Transverse colon (tissue), 4 donors: Measurements from ENCODE around the gene LHB. TPM values are rescaled to one million over a fixed set of nuclear protein-coding genes. Genes with fewer than 3 reads are reported as not detected.

ENCODE experiments used
- DNase-seq: peaks from one replicate; pipeline ENCODE4 v3.0.0-alpha.2; 2019
- H3K27ac ChIP-seq, 4 donors: fragments of 200-600 bp; sonication (generic); 2 replicates each; pipeline ENCODE4 v1.5.1; 2016 to 2018; ENCODE audit warnings: inconsistent platforms in 4 of 4
- H3K27me3 ChIP-seq: fragments of 200-600 bp; sonication (generic); 2 replicates; pipeline ENCODE4 v1.5.1; 2017; ENCODE audit warnings: inconsistent platforms
- H3K36me3 ChIP-seq, 4 donors: fragments of 200-600 bp; sonication (generic); 2 replicates each; pipeline ENCODE4 v1.5.1; 2017 to 2019; ENCODE audit warnings: inconsistent platforms in 4 of 4
- H3K4me1 ChIP-seq, 4 donors: fragments of 200-600 bp; sonication (generic); 2 replicates each; pipeline ENCODE4 v1.5.1; 2017 to 2020; ENCODE audit warnings: inconsistent platforms in 4 of 4
- H3K4me3 ChIP-seq, 4 donors: fragments of 200-600 bp; sonication (generic); 1 replicate in 1 of 4; 2 replicates in 3 of 4; pipeline versions ENCODE4 v1.5.1 to v1.6.1; 2017 to 2019; ENCODE audit warnings: inconsistent platforms in 4 of 4
- H3K9me3 ChIP-seq, 2 donors: fragments of 200-600 bp; sonication (generic); 2 replicates each; pipeline ENCODE4 v1.5.1; 2017 to 2019; ENCODE audit warnings: inconsistent platforms in 2 of 2
- EP300 ChIP-seq: sonication (generic); formaldehyde crosslinking; IDR thresholded peaks from one replicate; pipeline ENCODE4 v1.6.1; 2017; ENCODE audit warnings: antibody characterized with exemption, low read depth
- POLR2A ChIP-seq: fragments of 450-650 bp; IDR thresholded peaks from one replicate; pipeline ENCODE4 v1.6.1; 2016; ENCODE audit warnings: antibody characterized with exemption, mild to moderate bottlenecking, moderate library complexity
- POLR2AphosphoS5 ChIP-seq, 3 donors: sonication (generic); formaldehyde crosslinking; IDR thresholded peaks; one replicate each; pipeline ENCODE4 v1.6.1; 2016; ENCODE audit warnings: antibody characterized with exemption in 3 of 3
- WGBS, 2 donors: methylation state at CpG; one replicate each; pipeline ENCODE4 v1.1.5; 2018; ENCODE audit warnings: low coverage in 1 of 2; 5-methylcytosine and 5-hydroxymethylcytosine counted together
- in situ Hi-C, 4 donors: fragments of 200-750 bp; cut with MboI; loops; one replicate each; pipeline versions ENCODE4 v1.15.0 to v1.15.1; 2017; ENCODE audit warnings: low sequenced_read_pairs in 3 of 4, low pct_ligation_motif_present in 1 of 4, low pct_unique_long_range_greater_than_20kb in 1 of 4
- intact Hi-C: fragments of 100-400 bp; cut with DNase I; formaldehyde crosslinking; loops from one replicate; pipeline ENCODE4 v1.15.1; 2023; ENCODE audit warnings: low total_unique reads
- total RNA-seq, 4 donors: library from RNA; depleted of rRNA; stranded (reverse); fragments of >200 nt; gene quantifications; one replicate each; pipeline ENCODE4 v1.1.0, GENCODE V29; 2016
- TF ChIP-seq, protein P1 (sequence below), 5 experiments: fragments of 200-600 bp in 3 of 5; fragments of 450-650 bp in 2 of 5; sonication (generic) in 3 of 5; IDR thresholded peaks; 1 replicate in 2 of 5; 2 replicates in 3 of 5; pipeline ENCODE4 v1.5.1; 2016 to 2017; ENCODE audit warnings: antibody characterized with exemption in 5 of 5, inconsistent platforms in 3 of 5, mild to moderate bottlenecking in 2 of 5, moderate library complexity in 1 of 5

The LHB gene
- total RNA-seq, 4 donors from 2014 or later: 1.4 TPM; not detected in 3

GRCh38 chr19:49011194-49011593, 5.7 kb downstream of the LHB start:
- H3K36me3 ChIP-seq: peaks cover 0 to 14% (median 3%) of the 10 kb centered on the region in 4 donors
- intact Hi-C loops: no loop called here
- H3K9me3 ChIP-seq: no peaks in the 10 kb centered on the region
- no peak overlapping the region for H3K27ac ChIP-seq
- H3K27me3 ChIP-seq: no peaks in the 10 kb centered on the region
- TF ChIP-seq POLR2A: no peak
- TF ChIP-seq POLR2AphosphoS5 (IDR thresholded peaks at IDR 0.05): no peak
- TF ChIP-seq, protein P1, sequence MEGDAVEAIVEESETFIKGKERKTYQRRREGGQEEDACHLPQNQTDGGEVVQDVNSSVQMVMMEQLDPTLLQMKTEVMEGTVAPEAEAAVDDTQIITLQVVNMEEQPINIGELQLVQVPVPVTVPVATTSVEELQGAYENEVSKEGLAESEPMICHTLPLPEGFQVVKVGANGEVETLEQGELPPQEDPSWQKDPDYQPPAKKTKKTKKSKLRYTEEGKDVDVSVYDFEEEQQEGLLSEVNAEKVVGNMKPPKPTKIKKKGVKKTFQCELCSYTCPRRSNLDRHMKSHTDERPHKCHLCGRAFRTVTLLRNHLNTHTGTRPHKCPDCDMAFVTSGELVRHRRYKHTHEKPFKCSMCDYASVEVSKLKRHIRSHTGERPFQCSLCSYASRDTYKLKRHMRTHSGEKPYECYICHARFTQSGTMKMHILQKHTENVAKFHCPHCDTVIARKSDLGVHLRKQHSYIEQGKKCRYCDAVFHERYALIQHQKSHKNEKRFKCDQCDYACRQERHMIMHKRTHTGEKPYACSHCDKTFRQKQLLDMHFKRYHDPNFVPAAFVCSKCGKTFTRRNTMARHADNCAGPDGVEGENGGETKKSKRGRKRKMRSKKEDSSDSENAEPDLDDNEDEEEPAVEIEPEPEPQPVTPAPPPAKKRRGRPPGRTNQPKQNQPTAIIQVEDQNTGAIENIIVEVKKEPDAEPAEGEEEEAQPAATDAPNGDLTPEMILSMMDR (IDR thresholded peaks at IDR 0.05): no peak
- no peak for TF ChIP-seq EP300
- H3K4me3 ChIP-seq: no peak overlapping the region
- WGBS, 2 donors: 77 to 90% methylated on average over 2 to 12 of the region's 17 CpGs
- in situ Hi-C loops: no loop called here
- no peaks in the 10 kb centered on the region for H3K4me1 ChIP-seq
- no peak for DNase-seq

- Histone ChIP-seq H3K4me3 (no peak overlapping the region), H3K9me3 (no peaks in the 10 kb centered on the region), H3K27me3 (no peaks in the 10 kb centered on the region), H3K4me1 (no peaks in the 10 kb centered on the region), H3K36me3 (peaks cover 0 to 14% (median 6%) of the 10 kb centered on the region in 4 donors), H3K27ac (no peak overlapping the region)
- intact Hi-C loops: no loop called here
- WGBS, 2 donors: 88 to 90% methylated on average over 7 to 18 of the region's 18 CpGs
- DNase-seq: no peak
- TF ChIP-seq POLR2AphosphoS5 (IDR thresholded peaks at IDR 0.05): no peak
- TF ChIP-seq EP300: no peak
- TF ChIP-seq POLR2A: no peak
- TF ChIP-seq, protein P1 (IDR thresholded peaks at IDR 0.05): no peak
- in situ Hi-C loops: no loop called here
These were observed 6.4 kb downstream of the LHB start for GRCh38 chr19:49010453-49010852.

GRCh38 chr19:49009828-49010227, 7.1 kb downstream of the LHB start:
- DNase-seq: no peak
- 97% methylated on average over 18 of the region's 18 CpGs; no CpG with 5 or more reads in 1 of the 2 donors for WGBS, 2 donors
- H3K4me3 ChIP-seq: no peak overlapping the region
- H3K4me1 ChIP-seq: no peaks in the 10 kb centered on the region
- H3K9me3 ChIP-seq: no peaks in the 10 kb centered on the region
- peaks cover 0 to 19% (median 9%) of the 10 kb centered on the region in 4 donors for H3K36me3 ChIP-seq
- no peak overlapping the region for H3K27ac ChIP-seq
- in situ Hi-C loops: no loop called here
- no peak for TF ChIP-seq EP300
- TF ChIP-seq POLR2A: no peak
- no peak for TF ChIP-seq POLR2AphosphoS5 (IDR thresholded peaks at IDR 0.05)
- TF ChIP-seq, protein P1 (IDR thresholded peaks at IDR 0.05): no peak
- intact Hi-C loops: no loop called here
- H3K27me3 ChIP-seq: no peaks in the 10 kb centered on the region

DNA sequence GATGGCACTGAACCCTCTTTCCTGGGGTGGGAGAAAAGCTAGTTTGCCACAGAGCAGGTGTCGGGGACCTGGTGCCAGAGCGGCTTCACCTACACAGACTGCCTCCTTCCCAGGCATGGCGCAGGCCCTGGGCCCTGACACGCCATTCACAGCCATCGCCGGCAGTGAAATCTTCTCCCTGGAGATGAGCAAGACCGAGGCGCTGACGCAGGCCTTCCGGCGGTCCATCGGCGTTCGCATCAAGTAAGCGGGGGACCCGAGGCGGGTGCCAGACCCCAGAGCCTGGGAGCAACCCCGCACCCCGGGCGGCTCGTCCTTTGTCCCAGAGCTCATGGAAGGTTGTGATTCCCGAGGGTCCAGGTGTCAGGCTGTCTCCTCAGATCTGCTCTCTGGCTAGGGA, 10.0 kb downstream of the LHB start:
- intact Hi-C loops: no loop called here
- in situ Hi-C loops: no loop called here
- H3K36me3 ChIP-seq: peaks cover 0 to 33% (median 11%) of the 10 kb centered on the region in 4 donors
- no peak for DNase-seq
- no peak overlapping the region for H3K4me3 ChIP-seq
- H3K9me3 ChIP-seq: no peaks in the 10 kb centered on the region
- H3K27me3 ChIP-seq: no peaks in the 10 kb centered on the region
- no peak for TF ChIP-seq POLR2A
- TF ChIP-seq, protein P1 (IDR thresholded peaks at IDR 0.05): no peak
- no peak for TF ChIP-seq POLR2AphosphoS5 (IDR thresholded peaks at IDR 0.05)
- H3K27ac ChIP-seq: no peak overlapping the region
- WGBS, 2 donors: 97% methylated on average over 22 of the region's 22 CpGs; no CpG with 5 or more reads in 1 of the 2 donors
- H3K4me1 ChIP-seq: no peaks in the 10 kb centered on the region
